Liver (tissue), 10 donors: Measurements from ENCODE around the gene PIGO. TPM values are rescaled to one million over a fixed set of nuclear protein-coding genes. Genes with fewer than 3 reads are reported as not detected.

Source experiments
- DNase-seq: peaks from one replicate; pipeline ENCODE4 v3.0.0-alpha.2; 2017; ENCODE audit warnings: low spot score
- H3K27ac ChIP-seq, 2 donors: one replicate each; pipeline ENCODE4 v1.7.0; 2013; ENCODE audit warnings: inconsistent platforms in 2 of 2, low read length in 2 of 2, control low read depth in 1 of 2, low read depth in 1 of 2, mild to moderate bottlenecking in 1 of 2
- H3K27me3 ChIP-seq, 4 donors: one replicate each; pipeline versions ENCODE4 v1.6.1 to v1.7.0; 2013; ENCODE audit warnings: low read length in 3 of 4, inconsistent platforms in 1 of 4, mild to moderate bottlenecking in 1 of 4, moderate library complexity in 1 of 4; ENCODE audit not compliant: control insufficient read depth in 4 of 4, insufficient read depth in 4 of 4
- H3K36me3 ChIP-seq, 4 donors: one replicate each; pipeline versions ENCODE4 v1.6.1 to v1.7.0; 2013; ENCODE audit warnings: low read length in 3 of 4, mild to moderate bottlenecking in 3 of 4, low read depth in 1 of 4, moderate library complexity in 1 of 4; ENCODE audit not compliant: control insufficient read depth in 4 of 4, insufficient read depth in 3 of 4
- H3K4me1 ChIP-seq, 4 donors: one replicate each; pipeline versions ENCODE4 v1.6.1 to v1.7.0; 2013; ENCODE audit warnings: low read length in 3 of 4, mild to moderate bottlenecking in 3 of 4, moderate library complexity in 1 of 4; ENCODE audit not compliant: control insufficient read depth in 4 of 4, insufficient read depth in 4 of 4
- H3K4me3 ChIP-seq, 3 donors: one replicate each; pipeline versions ENCODE4 v1.6.1 to v1.7.0; 2013; ENCODE audit warnings: low read length in 3 of 3, control low read depth in 1 of 3, low read depth in 1 of 3, mild to moderate bottlenecking in 1 of 3
- H3K9ac ChIP-seq, 2 donors: one replicate each; pipeline ENCODE4 v1.7.0; 2013; ENCODE audit warnings: low read length in 2 of 2, mild to moderate bottlenecking in 2 of 2, moderate library complexity in 2 of 2, control low read depth in 1 of 2, low read depth in 1 of 2
- H3K9me3 ChIP-seq, 4 donors: one replicate each; pipeline versions ENCODE4 v1.6.1 to v1.7.0; 2013; ENCODE audit warnings: low read length in 3 of 4; ENCODE audit not compliant: control insufficient read depth in 4 of 4
- FOXA2 ChIP-seq: IDR thresholded peaks from 2 replicates; pipeline ENCODE4 v1.6.1; 2016; ENCODE audit warnings: antibody characterized with exemption
- HNF4A ChIP-seq, 2 donors: conservative IDR thresholded peaks; 2 replicates each; pipeline ENCODE4 v1.6.1; 2016; ENCODE audit warnings: antibody characterized with exemption in 2 of 2, mild to moderate bottlenecking in 2 of 2
- JUND ChIP-seq, 2 donors: IDR thresholded peaks; 2 replicates each; pipeline ENCODE4 v1.6.1; 2016; ENCODE audit warnings: antibody characterized with exemption in 2 of 2
- RAD21 ChIP-seq, 2 donors: IDR thresholded peaks; 2 replicates each; pipeline ENCODE4 v1.6.1; 2016; ENCODE audit warnings: antibody characterized with exemption in 2 of 2, mild to moderate bottlenecking in 2 of 2
- RXRA ChIP-seq, 2 donors: IDR thresholded peaks; 2 replicates each; pipeline ENCODE4 v1.6.1; 2017 to 2018; ENCODE audit warnings: antibody characterized with exemption in 2 of 2, mild to moderate bottlenecking in 1 of 2
- WGBS: extraction: QIAGEN DNeasy Blood & Tissue Kit; methylation state at CpG from one replicate; pipeline ENCODE4 v1.1.7; 2013; 5-methylcytosine and 5-hydroxymethylcytosine counted together
- polyA plus RNA-seq, 2 donors: library from polyadenylated mRNA; stranded (reverse) in 1 of 2; unstranded in 1 of 2; fragments of 200-250 nt in 1 of 2; fragments of >200 nt in 1 of 2; fragmentation: Nextera tagmentation in 1 of 2; extraction: Ambion mirVana in 1 of 2; gene quantifications; one replicate each; pipeline versions ENCODE4 v1.2.1 to v1.2.3, GENCODE V29; 2013 to 2015
- small RNA-seq: library from RNA; depleted of rRNA; stranded (forward); fragments of <200 nt; gene quantifications from one replicate; pipeline ENCODE3, GENCODE V24; 2014
- total RNA-seq, 2 donors: library from RNA; depleted of rRNA; stranded (reverse); fragments of >200 nt; gene quantifications; one replicate each; pipeline ENCODE4 v1.2.3, GENCODE V29; 2014
- TF ChIP-seq, protein P1 (sequence below): IDR thresholded peaks from 2 replicates; pipeline ENCODE4 v1.6.1; 2016; ENCODE audit warnings: antibody characterized with exemption, mild to moderate bottlenecking
- donor health status: healthy.
- donor health status: healthy.
- donor health status: healthy.
- donor health status: healthy.
- donor health status: healthy.

The PIGO gene
- total and polyA plus RNA-seq, 4 donors, result 10.5 to 16.0 (median 15.5) TPM

DNA sequence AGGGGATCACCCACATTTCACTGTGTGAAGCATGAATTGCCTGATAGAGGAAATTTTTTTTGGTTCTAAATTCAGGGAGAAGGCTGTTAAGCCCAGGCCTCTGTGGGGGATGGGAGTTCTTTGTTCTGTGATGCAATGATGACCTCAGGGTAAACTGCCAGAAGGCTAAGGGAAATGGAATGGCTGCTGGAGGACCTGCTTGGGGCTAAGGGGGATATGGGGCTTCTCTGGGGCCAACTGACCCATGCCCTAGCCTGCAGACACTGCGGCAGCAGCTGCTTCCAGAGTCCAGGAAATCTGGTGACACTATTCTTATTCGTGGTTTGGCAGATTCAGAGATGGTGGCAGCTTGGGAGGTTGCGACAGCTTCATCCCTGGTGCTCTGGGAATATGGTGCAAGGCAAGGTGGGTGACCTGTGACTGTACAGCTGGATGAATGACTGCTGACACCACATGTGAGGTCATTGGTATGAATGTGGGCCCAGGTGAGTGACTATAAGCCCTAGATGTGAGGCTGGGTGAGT, 54.2 kb downstream of the PIGO start:
- peaks cover 0 to 4% (median 0%) of the 10 kb centered on the region in 4 donors for H3K4me1 ChIP-seq
- TF ChIP-seq JUND (IDR thresholded peaks at IDR 0.05) (peak in 1 of 2 donors; percentile 15), RXRA (IDR thresholded peaks at IDR 0.05) (peak; percentile 48 to 59), HNF4A (conservative IDR thresholded peaks at IDR 0.05) (peak; percentile 21 to 28), FOXA2 (no peak), RAD21 (IDR thresholded peaks at IDR 0.05) (peak in 1 of 2 donors; percentile 9)
- TF ChIP-seq, protein P1, sequence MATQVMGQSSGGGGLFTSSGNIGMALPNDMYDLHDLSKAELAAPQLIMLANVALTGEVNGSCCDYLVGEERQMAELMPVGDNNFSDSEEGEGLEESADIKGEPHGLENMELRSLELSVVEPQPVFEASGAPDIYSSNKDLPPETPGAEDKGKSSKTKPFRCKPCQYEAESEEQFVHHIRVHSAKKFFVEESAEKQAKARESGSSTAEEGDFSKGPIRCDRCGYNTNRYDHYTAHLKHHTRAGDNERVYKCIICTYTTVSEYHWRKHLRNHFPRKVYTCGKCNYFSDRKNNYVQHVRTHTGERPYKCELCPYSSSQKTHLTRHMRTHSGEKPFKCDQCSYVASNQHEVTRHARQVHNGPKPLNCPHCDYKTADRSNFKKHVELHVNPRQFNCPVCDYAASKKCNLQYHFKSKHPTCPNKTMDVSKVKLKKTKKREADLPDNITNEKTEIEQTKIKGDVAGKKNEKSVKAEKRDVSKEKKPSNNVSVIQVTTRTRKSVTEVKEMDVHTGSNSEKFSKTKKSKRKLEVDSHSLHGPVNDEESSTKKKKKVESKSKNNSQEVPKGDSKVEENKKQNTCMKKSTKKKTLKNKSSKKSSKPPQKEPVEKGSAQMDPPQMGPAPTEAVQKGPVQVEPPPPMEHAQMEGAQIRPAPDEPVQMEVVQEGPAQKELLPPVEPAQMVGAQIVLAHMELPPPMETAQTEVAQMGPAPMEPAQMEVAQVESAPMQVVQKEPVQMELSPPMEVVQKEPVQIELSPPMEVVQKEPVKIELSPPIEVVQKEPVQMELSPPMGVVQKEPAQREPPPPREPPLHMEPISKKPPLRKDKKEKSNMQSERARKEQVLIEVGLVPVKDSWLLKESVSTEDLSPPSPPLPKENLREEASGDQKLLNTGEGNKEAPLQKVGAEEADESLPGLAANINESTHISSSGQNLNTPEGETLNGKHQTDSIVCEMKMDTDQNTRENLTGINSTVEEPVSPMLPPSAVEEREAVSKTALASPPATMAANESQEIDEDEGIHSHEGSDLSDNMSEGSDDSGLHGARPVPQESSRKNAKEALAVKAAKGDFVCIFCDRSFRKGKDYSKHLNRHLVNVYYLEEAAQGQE, result no peak
- no peak overlapping the region for H3K4me3 ChIP-seq
- H3K36me3 ChIP-seq, result peaks cover 0 to 20% (median 13%) of the 10 kb centered on the region in 4 donors
- H3K9ac ChIP-seq, result no peak overlapping the region
- peak overlapping the region in 1 of 2 donors; percentile 3 for H3K27ac ChIP-seq
- DNase-seq, result no peak
- 58% methylated on average over 3 of the region's 3 CpGs for WGBS
- no peaks in the 10 kb centered on the region for H3K27me3 ChIP-seq
- no peaks in the 10 kb centered on the region for H3K9me3 ChIP-seq

Small RNA genes lying within 50 kb of the gene (small RNA-seq; reads per million reads assigned to genes)
- not detected for gene RN7SL338P

Other genes with a start within 250 kb of the PIGO start
- gene PHF24, start 138.3 kb downstream of the PIGO start, total RNA-seq, result under 1 TPM; 0.05 to 0.17 TPM
- gene PHF24, start 138.3 kb downstream of the PIGO start, polyA plus RNA-seq, result under 1 TPM; 0.01 to 0.03 TPM
- gene DNAJB5, start 106.8 kb downstream of the PIGO start, total RNA-seq, result 1 to 10 TPM; 1.4 to 2.1 TPM
- 1 to 10 TPM in 1 of 2 donors, under 1 TPM in 1; 0.76 to 2.3 TPM for gene DNAJB5, start 106.8 kb downstream of the PIGO start, polyA plus RNA-seq
- gene VCP, start 24.0 kb downstream of the PIGO start, total RNA-seq, result 100 to 1,000 TPM; 175 to 248 TPM
- gene VCP, start 24.0 kb downstream of the PIGO start, polyA plus RNA-seq, result 100 to 1,000 TPM in 1 of 2 donors, 10 to 100 TPM in 1; 57.6 to 131 TPM
- 10 to 100 TPM in 1 of 2 donors, 1 to 10 TPM in 1; 4.4 to 16.0 TPM for gene FANCG, start 16.6 kb downstream of the PIGO start, total RNA-seq
- gene FANCG, start 16.6 kb downstream of the PIGO start, polyA plus RNA-seq, result 1 to 10 TPM; 1.7 to 3.5 TPM
- 10 to 100 TPM; 77.8 to 85.1 TPM for gene STOML2, start 6.5 kb upstream of the PIGO start, total RNA-seq
- 10 to 100 TPM; 77.9 to 96.8 TPM for gene STOML2, start 6.5 kb upstream of the PIGO start, polyA plus RNA-seq
- 10 to 100 TPM in 1 of 2 donors, 1 to 10 TPM in 1; 6.9 to 29.8 TPM for gene ATOSB, start 19.3 kb upstream of the PIGO start, total RNA-seq
- 1 to 10 TPM; 2.8 to 4.3 TPM for gene ATOSB, start 19.3 kb upstream of the PIGO start, polyA plus RNA-seq
- 10 to 100 TPM; 12.5 to 25.7 TPM for gene UNC13B, start 65.4 kb upstream of the PIGO start, total RNA-seq
- 10 to 100 TPM in 1 of 2 donors, 1 to 10 TPM in 1; 5.5 to 11.4 TPM for gene UNC13B, start 65.4 kb upstream of the PIGO start, polyA plus RNA-seq